WTC11 (cell line): Measurements from ENCODE around the gene UBAC2. TPM values are rescaled to one million over a fixed set of nuclear protein-coding genes. Genes with fewer than 3 reads are reported as not detected.

Experiments
- ATAC-seq: fragments of 200-7000 bp; cut with Tn5 transposase; 2 replicates; pipeline ENCODE4 v1.10.0; 2021; ENCODE audit warnings: mild to moderate bottlenecking, moderate library complexity
- CTCF ChIA-PET: fragments of 300-600 bp; sonication (Branson Sonifier 250); formaldehyde crosslinking; loops from one replicate; lab custom pipeline; 2021; ENCODE audit warnings: antibody characterized with exemption; lab: Charles Lee
- POLR2A ChIA-PET: fragments of 350-600 bp; sonication (Branson Sonifier 250); formaldehyde crosslinking; loops from one replicate; lab custom pipeline; 2021; ENCODE audit warnings: antibody characterized with exemption; lab: Charles Lee
- DNase-seq: peaks from one replicate; pipeline ENCODE4 v3.0.0; 2021; ENCODE audit warnings: low spot score
- H3K27ac Mint-ChIP-seq: 2 replicates; pipeline ENCODE4 v1.8.0; 2021; ENCODE audit warnings: mixed read lengths
- H3K27me3 Mint-ChIP-seq: 2 replicates; pipeline ENCODE4 v1.8.0; 2021; ENCODE audit warnings: low read depth, mild to moderate bottlenecking, moderate library complexity, mixed read lengths
- H3K36me3 Mint-ChIP-seq: 2 replicates; pipeline ENCODE4 v1.8.0; 2021; ENCODE audit warnings: mixed read lengths
- H3K4me1 Mint-ChIP-seq: 2 replicates; pipeline ENCODE4 v1.8.0; 2022; ENCODE audit warnings: mixed read lengths
- H3K4me3 Mint-ChIP-seq: 2 replicates; pipeline ENCODE4 v1.8.0; 2021; ENCODE audit warnings: mild to moderate bottlenecking, moderate library complexity, mixed read lengths
- H3K9me3 Mint-ChIP-seq: 2 replicates; pipeline ENCODE4 v1.8.0; 2021; ENCODE audit warnings: mixed read lengths
- CBFB ChIP-seq: sonication (generic); formaldehyde crosslinking; IDR thresholded peaks from 2 replicates; pipeline ENCODE4 v1.8.1; 2022; ENCODE audit warnings: mild to moderate bottlenecking, low read depth, missing genetic modification reagents
- CDX4 ChIP-seq: fragments of 250-450 bp; sonication (Bioruptor Pico); IDR thresholded peaks from 2 replicates; pipeline ENCODE4 v1.9.0; 2021; ENCODE audit warnings: moderate library complexity, mild to moderate bottlenecking, inconsistent platforms, borderline replicate concordance
- CREB1 ChIP-seq: sonication (generic); formaldehyde crosslinking; IDR thresholded peaks from 2 replicates; pipeline ENCODE4 v1.8.0; 2023; ENCODE audit warnings: mild to moderate bottlenecking, missing genetic modification reagents
- ESRRA ChIP-seq: sonication (generic); formaldehyde crosslinking; IDR thresholded peaks from 2 replicates; pipeline ENCODE4 v1.8.1; 2022; ENCODE audit warnings: mild to moderate bottlenecking, missing genetic modification reagents, borderline replicate concordance
- GABPB1 ChIP-seq: sonication (generic); formaldehyde crosslinking; IDR thresholded peaks from 2 replicates; pipeline ENCODE4 v1.8.1; 2023; ENCODE audit warnings: mild to moderate bottlenecking, missing genetic modification reagents
- GTF2I ChIP-seq: fragments of 250-450 bp; sonication (Bioruptor Pico); conservative IDR thresholded peaks from 2 replicates; pipeline ENCODE4 v1.4.0; 2021; ENCODE audit warnings: mild to moderate bottlenecking
- JUN ChIP-seq: sonication (generic); formaldehyde crosslinking; IDR thresholded peaks from 2 replicates; pipeline ENCODE4 v1.8.0; 2023; ENCODE audit warnings: mild to moderate bottlenecking, missing genetic modification reagents
- NR3C1 ChIP-seq: sonication (generic); formaldehyde crosslinking; conservative IDR thresholded peaks from 2 replicates; pipeline ENCODE4 v1.8.1; 2023; ENCODE audit warnings: low read depth, mild to moderate bottlenecking, missing genetic modification reagents
- PRDM15 ChIP-seq: sonication (generic); formaldehyde crosslinking; IDR thresholded peaks from 2 replicates; pipeline ENCODE4 v1.8.0; 2022; ENCODE audit warnings: missing genetic modification reagents
- RELA ChIP-seq: sonication (generic); formaldehyde crosslinking; IDR thresholded peaks from 2 replicates; pipeline ENCODE4 v1.8.1; 2022; ENCODE audit warnings: missing genetic modification reagents, mild to moderate bottlenecking, borderline replicate concordance
- SMAD4 ChIP-seq: sonication (generic); formaldehyde crosslinking; IDR thresholded peaks from 2 replicates; pipeline ENCODE4 v1.8.0; 2022; ENCODE audit warnings: mild to moderate bottlenecking, missing genetic modification reagents
- TCF7 ChIP-seq: sonication (generic); formaldehyde crosslinking; IDR thresholded peaks from 2 replicates; pipeline ENCODE4 v1.8.0; 2022; ENCODE audit warnings: mild to moderate bottlenecking, low read depth, missing genetic modification reagents, moderate library complexity
- USF2 ChIP-seq: sonication (generic); formaldehyde crosslinking; IDR thresholded peaks from 2 replicates; pipeline ENCODE4 v1.8.1; 2023; ENCODE audit warnings: mild to moderate bottlenecking, missing genetic modification reagents, moderate library complexity
- ZBTB21 ChIP-seq: sonication (generic); formaldehyde crosslinking; IDR thresholded peaks from 2 replicates; pipeline ENCODE4 v1.8.1; 2023; ENCODE audit warnings: mild to moderate bottlenecking, missing genetic modification reagents, borderline replicate concordance
- ZNF121 ChIP-seq: sonication (generic); formaldehyde crosslinking; IDR thresholded peaks from 2 replicates; pipeline ENCODE4 v1.8.0; 2023; ENCODE audit warnings: missing genetic modification reagents
- ZNF317 ChIP-seq: sonication (generic); formaldehyde crosslinking; IDR thresholded peaks from 2 replicates; pipeline ENCODE4 v1.8.1; 2023; ENCODE audit warnings: low read depth, mild to moderate bottlenecking, moderate library complexity, missing genetic modification reagents, borderline replicate concordance
- ZNF425 ChIP-seq: fragments of 250-450 bp; sonication (Bioruptor Pico); conservative IDR thresholded peaks from 2 replicates; pipeline ENCODE4 v1.9.0; 2021; ENCODE audit warnings: mild to moderate bottlenecking
- ZNF671 ChIP-seq: fragments of 250-450 bp; sonication (Bioruptor Pico); IDR thresholded peaks from 2 replicates; pipeline ENCODE4 v1.8.0; 2021; ENCODE audit warnings: mild to moderate bottlenecking
- total RNA-seq: library from RNA; stranded (reverse); gene quantifications from 3 replicates; pipeline ENCODE4 v1.2.3, GENCODE V29; 2021

UBAC2 gene
- total RNA-seq, 1 experiment from 2014 or later: 64.7 TPM

- ATAC-seq (no peak), DNase-seq (no peak)
- POLR2A ChIA-PET: no interaction called here
Observed at GRCh38 chr13:99266827-99267226, 66.2 kb downstream of the UBAC2 start.

More at GRCh38 chr13:99266827-99267226, 66.2 kb downstream of the UBAC2 start:
- no peak for TF ChIP-seq GTF2I (CRISPR knock-in tag)
- no peak for TF ChIP-seq ZBTB21 (CRISPR knock-in tag)
- TF ChIP-seq PRDM15: no peak
- no peak for TF ChIP-seq USF2
- no peak for TF ChIP-seq CBFB (CRISPR knock-in tag)
- TF ChIP-seq TCF7 (CRISPR knock-in tag): no peak
- no peak for TF ChIP-seq CREB1 (CRISPR knock-in tag)
- no peak for TF ChIP-seq NR3C1 (CRISPR knock-in tag)
- no peak for TF ChIP-seq JUN
- no peak for TF ChIP-seq RELA (CRISPR knock-in tag)
- no peak for TF ChIP-seq ZNF121 (CRISPR knock-in tag)
- TF ChIP-seq ZNF317 (CRISPR knock-in tag): no peak
- TF ChIP-seq ESRRA (CRISPR knock-in tag): no peak
- TF ChIP-seq ZNF425 (CRISPR knock-in tag): no peak
- TF ChIP-seq ZNF671 (CRISPR knock-in tag): no peak
- no peak for TF ChIP-seq CDX4 (CRISPR knock-in tag)
- TF ChIP-seq SMAD4: no peak
- no peak for TF ChIP-seq GABPB1 (CRISPR knock-in tag)
- Mint-ChIP-seq H3K4me3 (no peak overlapping the region), H3K4me1 (peaks cover 12% of the 10 kb centered on the region), H3K27me3 (no peaks in the 10 kb centered on the region), H3K9me3 (peaks cover under 1% of the 10 kb centered on the region; the same call in 1 of the 2 replicates), H3K27ac (no peak overlapping the region), H3K36me3 (peaks cover under 1% of the 10 kb centered on the region; the same call in 1 of the 2 replicates)
- CTCF ChIA-PET: interaction anchor here (1.1 to 4.8 kb wide), 7 partner anchors 9 to 128 kb away, joined by 3 to 74 read pairs (median 8); partner anchors contain the start of gene UBAC2
